OCI-LY1 (cell line): ENCODE measurements around the gene WNT11.

Source experiments
- EZH2 ChIP-seq: fragments of 200-600 bp; sonication (generic), shearing (Covaris generic); IDR thresholded peaks from 2 replicates; pipeline ENCODE4 v1.8.0; 2017; ENCODE audit warnings: borderline replicate concordance, mixed run types, mild to moderate bottlenecking, antibody characterized with exemption, low read length, moderate library complexity, mixed read lengths
- TF ChIP-seq, protein P1 (sequence below): fragments of 200-600 bp; sonication (generic), shearing (Covaris generic); IDR thresholded peaks from 2 replicates; pipeline ENCODE4 v1.5.1; 2017; ENCODE audit warnings: mild to moderate bottlenecking, antibody characterized with exemption, low read length, moderate library complexity, mixed read lengths

DNA sequence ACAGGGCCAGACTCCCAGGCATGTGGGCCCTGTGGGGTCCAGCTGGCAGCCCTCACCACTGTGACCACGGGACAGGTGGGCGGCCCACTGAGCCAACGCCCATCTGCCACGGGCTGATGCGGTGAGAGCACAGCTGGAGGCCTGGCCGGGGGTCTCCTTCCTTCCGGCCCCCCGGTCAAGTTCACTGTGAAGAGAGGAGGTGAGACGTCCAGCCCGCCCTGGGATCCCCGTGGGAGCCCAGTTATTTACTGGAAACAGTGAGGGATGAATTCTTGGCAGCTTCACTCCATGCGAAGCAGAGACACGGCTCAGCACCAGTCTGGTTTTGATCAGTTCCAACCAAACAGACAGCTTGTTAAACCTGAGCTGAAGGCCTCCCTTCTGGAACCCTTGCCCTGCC lies 38.7 kb downstream of the WNT11 start:
- TF ChIP-seq, protein P1, sequence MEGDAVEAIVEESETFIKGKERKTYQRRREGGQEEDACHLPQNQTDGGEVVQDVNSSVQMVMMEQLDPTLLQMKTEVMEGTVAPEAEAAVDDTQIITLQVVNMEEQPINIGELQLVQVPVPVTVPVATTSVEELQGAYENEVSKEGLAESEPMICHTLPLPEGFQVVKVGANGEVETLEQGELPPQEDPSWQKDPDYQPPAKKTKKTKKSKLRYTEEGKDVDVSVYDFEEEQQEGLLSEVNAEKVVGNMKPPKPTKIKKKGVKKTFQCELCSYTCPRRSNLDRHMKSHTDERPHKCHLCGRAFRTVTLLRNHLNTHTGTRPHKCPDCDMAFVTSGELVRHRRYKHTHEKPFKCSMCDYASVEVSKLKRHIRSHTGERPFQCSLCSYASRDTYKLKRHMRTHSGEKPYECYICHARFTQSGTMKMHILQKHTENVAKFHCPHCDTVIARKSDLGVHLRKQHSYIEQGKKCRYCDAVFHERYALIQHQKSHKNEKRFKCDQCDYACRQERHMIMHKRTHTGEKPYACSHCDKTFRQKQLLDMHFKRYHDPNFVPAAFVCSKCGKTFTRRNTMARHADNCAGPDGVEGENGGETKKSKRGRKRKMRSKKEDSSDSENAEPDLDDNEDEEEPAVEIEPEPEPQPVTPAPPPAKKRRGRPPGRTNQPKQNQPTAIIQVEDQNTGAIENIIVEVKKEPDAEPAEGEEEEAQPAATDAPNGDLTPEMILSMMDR, result no peak
- no peak for TF ChIP-seq EZH2
